ENCODE measurements around the gene CLRN1. TPM values are rescaled to one million over a fixed set of nuclear protein-coding genes. Genes with fewer than 3 reads are reported as not detected.

CLRN1 gene
- total RNA-seq, 4 donors from 2014 or later = 0.14 TPM; not detected in 3

GRCh38 chr3:150985711-150986110, 13.2 kb upstream of the CLRN1 start:
- in situ Hi-C loops (cut with MboI; ENCODE audit: low pct_ligation_motif_present in 1 of 4, low pct_unique_long_range_greater_than_20kb in 1 of 4, low sequenced_read_pairs in 3 of 4) = no loop called here
- intact Hi-C loops (cut with DNase I; ENCODE audit: low total_unique reads) = no loop called here
- Histone ChIP-seq H3K4me3 (no peak overlapping the region), H3K9me3 (no peaks in the 10 kb centered on the region), H3K27ac (no peak overlapping the region), H3K36me3 (no peaks in the 10 kb centered on the region), H3K27me3 (no peaks in the 10 kb centered on the region), H3K4me1 (no peaks in the 10 kb centered on the region)
- DNase-seq = no peak
- TF ChIP-seq POLR2AphosphoS5 (IDR thresholded peaks at IDR 0.05) (no peak), CTCF (IDR thresholded peaks at IDR 0.05) (no peak), POLR2A (IDR thresholded peaks at IDR 0.05) (no peak), EP300 (IDR thresholded peaks at IDR 0.05; ENCODE audit: low read depth) (no peak)

- Histone ChIP-seq H3K4me1 (no peaks in the 10 kb centered on the region), H3K27ac (no peak overlapping the region), H3K4me3 (no peak overlapping the region), H3K36me3 (no peaks in the 10 kb centered on the region), H3K9me3 (no peaks in the 10 kb centered on the region), H3K27me3 (no peaks in the 10 kb centered on the region)
- intact Hi-C loops (cut with DNase I; ENCODE audit: low total_unique reads) (no loop called here), in situ Hi-C loops (cut with MboI; ENCODE audit: low pct_ligation_motif_present in 1 of 4, low pct_unique_long_range_greater_than_20kb in 1 of 4, low sequenced_read_pairs in 3 of 4) (no loop called here)
- DNase-seq = no peak
- TF ChIP-seq CTCF (IDR thresholded peaks at IDR 0.05) = no peak
These were observed 11.5 kb upstream of the CLRN1 start for GRCh38 chr3:150984066-150984465.

GRCh38 chr3:150978566-150979148, 6.1 kb upstream of the CLRN1 start:
- no peaks in the 10 kb centered on the region for H3K4me1 ChIP-seq
- no peak overlapping the region for H3K4me3 ChIP-seq
- H3K9me3 ChIP-seq = no peaks in the 10 kb centered on the region
- WGBS, 2 donors (ENCODE audit: low coverage in 1 of 2) = 82 to 92% methylated on average over 2 to 4 of the region's 4 CpGs
- H3K27ac ChIP-seq = no peak overlapping the region
- TF ChIP-seq CTCF (IDR thresholded peaks at IDR 0.05) (no peak), EP300 (IDR thresholded peaks at IDR 0.05; ENCODE audit: low read depth) (no peak), POLR2A (IDR thresholded peaks at IDR 0.05) (no peak), POLR2AphosphoS5 (IDR thresholded peaks at IDR 0.05) (no peak)
- in situ Hi-C loops (cut with MboI; ENCODE audit: low pct_ligation_motif_present in 1 of 4, low pct_unique_long_range_greater_than_20kb in 1 of 4, low sequenced_read_pairs in 3 of 4) = no loop called here
- intact Hi-C loops (cut with DNase I; ENCODE audit: low total_unique reads) = no loop called here
- no peak for DNase-seq
- H3K27me3 ChIP-seq = no peaks in the 10 kb centered on the region
- H3K36me3 ChIP-seq = no peaks in the 10 kb centered on the region

- intact Hi-C loops (cut with DNase I; ENCODE audit: low total_unique reads) = no loop called here
- no peaks in the 10 kb centered on the region for H3K27me3 ChIP-seq
- 67 to 78% methylated on average over 3 of the region's 3 CpGs for WGBS, 2 donors (ENCODE audit: low coverage in 1 of 2)
- in situ Hi-C loops (cut with MboI; ENCODE audit: low pct_ligation_motif_present in 1 of 4, low pct_unique_long_range_greater_than_20kb in 1 of 4, low sequenced_read_pairs in 3 of 4) = no loop called here
- no peak overlapping the region for H3K27ac ChIP-seq
- TF ChIP-seq POLR2A (IDR thresholded peaks at IDR 0.05) (no peak), CTCF (IDR thresholded peaks at IDR 0.05) (no peak), POLR2AphosphoS5 (IDR thresholded peaks at IDR 0.05) (no peak)
- H3K9me3 ChIP-seq = no peaks in the 10 kb centered on the region
- no peak for DNase-seq
- H3K4me1 ChIP-seq = no peaks in the 10 kb centered on the region
- H3K36me3 ChIP-seq = no peaks in the 10 kb centered on the region
- H3K4me3 ChIP-seq = no peak overlapping the region
These were observed 3.5 kb upstream of the CLRN1 start for GRCh38 chr3:150975992-150976368.

Data from transverse colon (tissue), 4 donors.